ENCODE results near the gene KMT2E.

KMT2E gene

DNA sequence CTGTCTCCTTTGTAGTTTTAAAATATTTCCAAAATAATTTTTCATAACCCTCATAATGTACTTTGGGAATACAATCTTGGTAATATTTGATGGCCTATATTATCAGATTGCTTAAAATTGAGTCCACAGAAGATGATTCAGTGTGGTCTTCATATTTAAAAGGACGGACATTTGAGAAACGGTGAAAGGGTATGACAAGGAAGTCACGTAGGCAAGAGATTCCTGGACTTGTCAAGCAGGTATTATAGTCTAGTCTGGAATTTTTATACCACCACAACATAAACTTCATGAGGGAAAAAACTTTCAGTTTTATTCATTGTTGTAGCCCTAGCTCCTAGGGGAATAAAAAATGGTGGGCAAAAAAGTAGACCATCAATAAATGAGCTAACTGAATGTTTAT, 82.3 kb downstream of the KMT2E start:
- DNase-seq = no peak

DNA sequence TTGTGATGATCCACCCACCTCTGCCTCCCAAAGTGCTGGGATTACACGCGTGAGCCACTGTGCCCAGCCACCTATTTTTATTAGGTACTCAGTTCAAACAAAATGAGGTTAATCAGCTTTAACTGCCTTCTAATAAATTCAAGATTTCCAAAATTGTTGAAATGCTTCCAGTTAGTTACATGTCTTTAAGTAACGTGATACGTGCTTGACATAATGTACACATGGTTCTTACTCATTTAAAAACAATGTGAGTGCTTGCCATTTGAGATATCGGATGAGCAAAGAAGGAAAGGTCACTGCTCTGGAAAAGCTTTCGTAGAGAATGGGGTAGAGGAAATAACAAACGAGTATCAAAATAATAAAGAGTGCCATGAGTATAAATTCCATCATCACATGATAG, 83.6 kb downstream of the KMT2E start:
- DNase-seq = peak; percentile 70

DNA sequence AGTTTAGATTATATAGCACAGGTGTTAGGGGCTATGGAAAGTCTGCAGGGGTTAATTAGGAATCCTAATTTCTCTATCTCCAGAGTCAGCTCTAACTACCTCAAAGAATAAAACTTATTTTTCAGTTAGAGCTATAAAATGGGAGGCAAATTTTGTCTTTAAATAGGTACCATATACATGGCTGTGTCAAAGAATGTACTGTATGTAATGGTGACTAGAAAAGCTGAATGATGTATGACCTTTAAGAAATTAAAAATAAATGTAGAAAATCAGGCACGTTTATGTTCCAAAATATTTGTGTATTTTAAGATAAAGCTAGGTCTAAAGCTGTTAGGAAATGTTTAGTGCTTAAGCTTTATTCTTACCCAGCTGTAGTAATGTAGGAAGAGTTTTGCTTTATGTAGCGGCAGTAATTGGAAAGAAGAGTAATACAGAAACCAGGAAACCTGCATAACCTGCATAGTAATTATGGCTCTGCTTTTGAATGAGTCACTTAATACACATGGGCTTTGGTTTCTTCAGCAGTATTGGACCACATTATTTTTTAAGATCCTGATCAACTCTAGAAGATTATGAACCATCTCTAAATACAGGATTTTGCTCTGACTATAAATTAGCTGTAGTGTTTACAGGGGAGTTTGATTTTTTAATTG, 85.0 kb downstream of the KMT2E start:
- DNase-seq = no peak

DNA sequence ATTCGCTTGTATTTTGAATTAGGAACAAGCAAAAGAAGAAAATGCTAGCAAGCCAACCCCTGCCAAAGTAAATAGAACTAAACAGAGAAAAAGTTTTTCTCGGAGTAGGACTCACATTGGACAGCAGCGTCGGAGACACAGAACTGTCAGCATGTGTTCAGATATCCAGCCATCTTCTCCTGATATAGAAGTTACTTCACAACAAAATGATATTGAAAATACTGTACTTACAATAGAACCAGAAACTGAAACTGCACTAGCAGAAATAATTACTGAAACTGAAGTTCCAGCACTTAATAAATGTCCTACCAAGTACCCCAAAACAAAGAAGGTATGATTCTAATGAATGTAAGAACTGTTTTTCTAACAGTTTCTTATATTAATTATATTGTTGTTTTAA, 87.9 kb downstream of the KMT2E start:
- no peak for DNase-seq

DNA sequence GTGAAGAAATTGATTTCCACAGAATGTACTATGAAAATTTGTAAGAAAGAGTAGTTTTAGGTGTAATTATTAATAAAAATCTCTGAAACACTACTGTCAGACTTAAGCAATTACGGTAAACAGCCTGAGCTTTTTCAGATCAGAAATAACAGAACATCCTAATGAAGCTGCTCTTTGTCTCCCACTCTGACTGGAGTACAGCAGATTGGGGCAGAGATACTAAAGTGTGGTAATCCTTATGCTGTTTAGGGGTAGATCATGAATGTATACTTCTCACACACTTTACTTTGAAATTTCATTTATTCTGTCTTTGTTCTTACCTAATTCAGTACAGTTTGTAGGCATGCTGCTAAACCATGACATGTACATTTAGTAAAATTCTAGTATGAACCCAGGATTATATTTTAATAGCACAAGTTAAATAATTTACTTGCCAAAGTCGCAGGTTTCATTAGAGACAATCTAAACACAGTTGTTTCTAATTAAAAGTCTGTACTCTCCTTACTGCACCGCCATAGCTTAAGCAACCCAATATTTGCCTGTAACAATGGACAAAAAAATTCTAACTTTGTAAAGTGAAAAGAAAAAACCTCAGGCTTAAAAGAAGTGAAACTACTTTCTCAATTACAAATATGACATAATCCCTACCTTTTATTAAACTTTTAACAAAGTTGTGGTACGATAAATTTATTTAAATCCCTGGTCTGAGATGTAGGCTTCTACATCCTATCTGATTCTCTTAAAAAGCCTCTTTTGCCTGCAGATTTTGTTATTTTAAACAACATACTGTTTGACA, 88.8 kb downstream of the KMT2E start:
- no peak for DNase-seq

DNA sequence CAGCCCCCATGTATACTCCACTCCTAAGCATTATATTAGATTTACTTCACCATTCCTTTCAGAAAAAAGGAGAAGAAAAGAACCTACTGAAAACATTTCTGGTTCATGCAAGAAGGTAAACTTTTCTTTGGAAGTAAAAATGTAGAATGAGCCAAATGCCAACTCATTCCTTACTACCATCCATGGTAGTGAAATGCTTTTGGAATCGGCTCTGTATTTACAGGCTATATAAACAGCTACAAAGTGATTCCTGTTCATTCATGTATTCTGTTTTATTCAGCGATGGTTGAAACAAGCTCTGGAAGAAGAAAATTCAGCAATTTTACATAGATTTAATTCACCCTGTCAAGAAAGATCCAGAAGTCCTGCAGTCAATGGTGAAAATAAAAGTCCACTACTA, 91.6 kb downstream of the KMT2E start:
- DNase-seq = no peak

DNA sequence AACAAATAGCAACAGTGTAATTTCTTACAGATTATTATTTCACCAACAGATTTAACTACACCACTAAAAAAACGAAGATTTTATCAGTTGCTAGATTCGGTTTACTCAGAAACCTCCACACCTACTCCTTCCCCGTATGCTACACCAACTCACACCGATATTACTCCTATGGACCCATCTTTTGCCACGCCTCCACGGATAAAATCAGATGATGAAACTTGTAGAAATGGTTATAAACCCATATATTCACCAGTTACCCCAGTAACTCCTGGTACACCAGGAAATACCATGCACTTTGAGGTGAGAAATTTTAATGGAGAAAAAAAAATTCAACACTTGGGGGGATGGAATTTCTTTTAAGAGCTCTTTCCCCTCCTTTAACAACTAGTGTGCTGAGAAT, 92.5 kb downstream of the KMT2E start:
- DNase-seq = no peak

DNA sequence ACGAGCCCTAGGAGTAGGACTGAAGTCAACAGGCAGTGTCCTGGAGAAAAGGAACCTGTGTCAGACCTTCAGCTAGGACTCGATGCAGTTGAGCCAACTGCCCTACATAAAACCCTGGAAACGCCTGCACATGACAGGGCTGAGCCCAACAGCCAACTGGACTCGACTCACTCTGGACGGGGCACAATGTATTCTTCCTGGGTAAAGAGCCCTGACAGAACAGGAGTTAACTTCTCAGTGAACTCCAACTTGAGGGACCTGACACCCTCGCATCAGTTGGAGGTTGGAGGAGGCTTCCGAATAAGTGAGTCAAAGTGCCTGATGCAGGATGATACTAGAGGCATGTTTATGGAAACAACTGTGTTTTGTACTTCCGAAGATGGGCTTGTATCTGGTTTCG, 93.5 kb downstream of the KMT2E start:
- DNase-seq = no peak

DNA sequence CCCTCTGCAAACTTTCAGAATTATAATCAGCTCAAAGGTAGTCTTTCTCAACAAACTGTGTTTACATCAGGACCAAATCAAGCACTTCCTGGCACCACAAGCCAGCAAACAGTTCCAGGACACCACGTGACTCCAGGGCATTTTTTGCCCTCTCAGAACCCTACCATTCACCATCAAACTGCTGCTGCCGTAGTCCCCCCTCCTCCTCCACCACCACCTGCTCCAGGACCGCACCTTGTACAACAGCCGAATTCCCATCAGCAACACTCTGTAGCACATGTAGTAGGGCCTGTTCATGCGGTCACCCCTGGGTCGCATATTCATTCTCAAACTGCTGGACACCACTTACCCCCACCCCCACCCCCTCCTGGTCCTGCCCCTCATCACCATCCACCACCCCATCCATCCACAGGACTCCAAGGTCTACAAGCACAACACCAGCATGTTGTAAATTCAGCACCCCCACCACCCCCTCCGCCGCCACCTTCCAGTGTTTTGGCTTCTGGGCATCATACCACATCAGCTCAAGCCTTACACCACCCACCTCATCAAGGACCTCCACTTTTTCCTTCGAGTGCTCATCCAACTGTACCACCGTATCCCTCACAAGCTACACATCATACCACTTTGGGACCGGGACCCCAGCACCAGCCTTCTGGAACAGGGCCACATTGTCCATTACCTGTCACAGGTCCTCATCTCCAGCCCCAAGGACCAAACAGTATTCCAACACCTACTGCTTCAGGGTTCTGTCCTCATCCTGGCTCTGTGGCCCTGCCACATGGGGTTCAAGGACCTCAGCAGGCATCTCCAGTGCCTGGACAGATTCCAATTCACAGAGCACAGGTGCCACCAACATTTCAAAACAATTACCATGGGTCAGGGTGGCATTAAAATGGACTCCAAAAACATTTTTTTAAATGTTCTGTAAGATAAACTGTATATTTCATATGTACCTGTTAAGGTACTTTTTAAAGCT, 98.7 kb downstream of the KMT2E start:
- DNase-seq = no peak

DNA sequence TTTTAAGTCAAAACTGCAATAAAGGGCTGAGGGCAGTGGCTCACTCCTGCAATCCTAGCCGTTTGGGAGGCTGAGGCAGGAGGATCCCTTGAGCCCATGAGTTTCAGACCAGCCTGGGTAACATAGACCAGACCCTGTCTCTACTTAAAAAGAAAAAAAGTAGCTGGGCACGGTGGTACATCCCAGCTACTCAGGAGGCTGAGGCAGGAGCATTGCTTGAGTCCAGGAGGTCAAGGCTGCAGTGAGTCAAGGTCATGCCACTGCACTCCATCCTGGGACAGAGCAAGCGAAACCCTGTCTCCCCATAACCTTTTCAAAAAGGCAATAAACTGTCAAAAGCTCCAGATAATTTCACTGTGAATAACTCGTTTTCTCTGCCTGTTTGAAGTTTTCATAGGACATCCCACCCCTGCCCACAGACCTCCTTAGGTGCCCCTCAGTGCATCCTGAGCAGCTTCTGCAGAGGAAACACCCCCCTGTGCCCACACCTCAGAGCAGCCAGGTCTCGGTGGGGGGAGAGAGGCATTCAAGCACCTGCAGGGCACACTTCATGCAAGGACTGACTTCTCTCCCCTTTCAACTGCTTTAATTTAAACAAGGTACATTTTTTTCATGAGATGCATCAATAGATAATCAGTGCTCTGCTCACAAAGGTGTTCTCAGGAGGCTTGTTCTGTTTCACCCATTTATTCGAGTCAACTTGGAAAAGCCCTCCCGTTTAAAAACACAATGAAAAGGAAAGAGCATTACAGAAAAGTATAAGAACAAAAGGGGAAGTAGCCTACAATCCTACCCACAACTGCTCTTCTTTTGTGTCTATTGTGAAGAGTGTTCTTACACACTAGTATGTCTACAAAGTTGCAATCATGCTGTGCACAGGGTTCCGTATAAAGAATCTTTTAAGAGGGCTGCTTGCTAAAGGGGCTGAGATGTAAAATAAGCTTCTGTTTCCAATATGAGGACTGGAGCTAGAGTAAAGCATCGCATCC, 104.9 kb downstream of the KMT2E start:
- no peak for DNase-seq

DNA sequence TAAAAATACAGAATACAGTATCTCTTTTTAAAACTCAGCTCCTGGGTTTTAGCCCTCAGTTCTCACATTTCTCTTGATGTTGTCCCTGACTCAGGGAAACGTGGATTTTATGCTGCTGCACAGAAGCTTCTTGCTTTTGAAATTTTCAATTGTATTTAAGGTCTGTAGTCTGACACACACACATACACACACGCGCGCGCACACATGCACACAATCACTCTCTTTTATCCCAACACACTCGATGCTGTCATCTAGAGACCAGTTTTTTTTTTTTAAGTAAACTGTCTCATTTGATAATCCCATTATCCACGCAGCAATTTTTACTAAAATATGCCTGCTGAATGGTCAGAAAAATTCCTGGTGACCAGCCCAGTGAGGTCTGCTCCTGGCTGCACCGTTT, 108.6 kb downstream of the KMT2E start:
- DNase-seq = no peak

DNA sequence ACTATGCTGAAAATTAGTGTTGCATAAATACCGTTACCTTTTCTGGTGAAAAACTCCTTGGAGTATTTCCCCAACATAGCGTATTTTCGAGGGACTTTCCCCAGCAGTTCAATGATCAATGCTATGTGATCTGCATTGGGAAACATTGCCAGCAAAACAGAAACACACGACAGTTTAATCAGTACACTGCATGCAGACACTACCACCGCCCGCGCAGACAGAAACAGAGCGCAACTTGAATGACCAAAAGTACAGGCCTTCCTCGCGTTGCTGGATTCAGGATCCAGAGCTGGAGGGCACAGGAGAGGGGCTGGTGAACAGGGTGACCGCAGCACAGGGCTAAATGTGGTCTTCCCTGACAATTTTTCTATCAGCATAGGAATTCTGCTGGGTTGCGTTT, 111.7 kb downstream of the KMT2E start:
- DNase-seq = no peak

DNA sequence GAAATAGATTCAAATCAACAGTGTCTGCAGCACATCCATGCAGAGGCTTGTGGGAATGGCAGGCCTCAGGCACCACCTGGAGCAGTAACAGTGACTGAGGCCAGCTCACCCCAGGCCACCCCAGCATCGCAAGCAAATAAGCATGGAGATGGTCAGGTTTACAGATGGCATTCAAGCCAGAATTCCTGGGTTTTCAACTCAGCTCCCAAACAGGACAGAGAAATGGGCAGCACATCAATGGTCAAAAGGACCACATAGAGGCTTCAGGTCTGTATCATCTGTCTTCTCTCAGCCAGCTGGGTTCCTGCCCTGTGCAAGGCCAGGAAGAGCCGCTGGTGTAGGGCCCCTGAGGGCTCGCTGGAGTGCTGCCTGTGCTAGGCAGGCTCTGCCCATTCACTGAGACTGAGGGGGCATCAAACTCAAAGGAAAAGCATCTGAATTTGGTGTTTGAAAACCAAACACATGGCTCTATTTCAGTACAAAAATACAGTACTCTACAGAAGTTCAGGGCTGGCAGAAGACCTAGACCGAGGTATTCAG, 112.5 kb downstream of the KMT2E start:
- no peak for DNase-seq

DNA sequence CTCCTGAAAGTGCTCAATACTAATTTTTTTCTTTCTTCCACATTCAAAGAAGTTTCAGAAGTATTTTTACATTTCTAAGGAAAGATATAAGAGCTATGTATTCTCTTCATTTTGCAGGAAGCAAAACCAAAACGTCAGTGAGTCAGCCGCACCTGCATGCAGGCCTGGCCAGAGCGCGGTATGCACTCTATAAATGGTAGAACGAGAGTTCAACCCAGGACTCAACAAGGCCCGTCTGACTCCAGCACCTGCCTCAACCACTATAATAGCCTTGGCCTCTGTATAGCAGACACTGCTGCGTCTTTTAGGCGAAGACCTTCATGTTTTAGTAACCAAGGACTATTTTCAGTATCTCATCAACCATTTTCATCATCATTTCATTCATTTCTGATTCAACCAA, 113.2 kb downstream of the KMT2E start:
- DNase-seq = no peak

DNA sequence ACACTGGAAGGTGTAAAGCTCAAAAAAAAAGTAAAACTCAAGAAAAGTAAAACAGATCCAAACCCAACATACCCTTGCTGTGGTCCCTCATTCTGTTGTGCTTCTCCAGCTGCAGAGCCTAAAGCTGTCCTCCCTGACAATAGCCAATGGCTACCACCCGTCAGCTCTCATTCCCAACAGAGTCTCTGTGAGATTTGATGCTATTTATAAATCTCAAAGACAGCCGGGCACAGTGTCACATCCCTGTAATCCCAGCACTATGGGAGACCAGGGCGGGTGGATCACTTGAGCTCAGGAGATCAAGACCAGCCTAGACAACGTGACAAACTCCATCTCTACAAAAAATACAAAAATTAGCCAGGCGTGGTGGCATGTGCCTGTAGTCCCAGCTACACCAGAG, 116.0 kb downstream of the KMT2E start:
- no peak for DNase-seq

DNA sequence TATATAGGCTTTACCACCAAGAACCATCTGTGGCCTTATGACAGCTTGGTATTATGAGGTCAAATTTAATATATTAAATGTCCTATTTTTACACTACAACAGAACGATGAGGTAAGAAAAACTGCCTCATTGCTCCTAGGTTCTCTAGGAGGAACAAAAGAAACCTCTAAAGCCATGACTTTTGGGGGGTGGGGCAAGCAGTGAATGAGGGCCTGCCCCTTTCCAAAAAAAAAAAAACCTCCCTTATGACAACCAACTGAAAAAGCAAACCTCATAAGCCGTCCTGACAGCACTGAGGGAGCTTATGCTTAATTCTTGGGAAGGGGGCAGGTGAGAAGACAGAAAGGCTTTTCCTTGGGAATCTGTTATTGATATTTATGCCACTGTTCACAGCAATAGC, 116.6 kb downstream of the KMT2E start:
- no peak for DNase-seq

DNA sequence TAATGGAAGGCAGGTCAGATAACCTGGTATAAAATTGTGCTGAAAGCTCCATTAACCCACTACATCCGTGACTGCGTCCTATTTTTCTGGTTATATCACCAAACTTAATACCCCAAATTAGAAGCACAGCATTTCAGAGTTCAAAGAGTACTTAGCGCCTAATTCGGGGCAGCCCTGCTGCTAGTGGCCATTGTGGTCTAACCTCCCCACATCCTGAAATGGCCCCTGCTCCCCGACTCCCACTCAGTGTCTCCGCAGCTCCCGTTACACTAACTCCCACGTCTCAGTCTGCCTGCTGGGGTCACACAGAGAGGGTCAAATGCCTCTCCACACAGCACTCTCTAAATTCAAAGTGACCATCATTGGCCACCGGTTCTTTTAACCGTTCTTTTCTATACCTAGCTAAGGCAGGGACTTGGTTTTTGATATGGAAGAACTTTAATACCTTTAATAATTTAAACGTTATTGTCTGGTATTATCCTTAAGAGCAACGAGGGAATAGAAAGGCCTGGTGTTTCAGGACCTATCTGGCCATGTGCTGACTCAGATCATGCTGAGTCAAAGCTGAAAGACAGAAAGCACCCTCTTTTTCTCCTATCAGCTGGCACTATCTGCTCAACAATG, 117.1 kb downstream of the KMT2E start:
- DNase-seq = no peak

DNA sequence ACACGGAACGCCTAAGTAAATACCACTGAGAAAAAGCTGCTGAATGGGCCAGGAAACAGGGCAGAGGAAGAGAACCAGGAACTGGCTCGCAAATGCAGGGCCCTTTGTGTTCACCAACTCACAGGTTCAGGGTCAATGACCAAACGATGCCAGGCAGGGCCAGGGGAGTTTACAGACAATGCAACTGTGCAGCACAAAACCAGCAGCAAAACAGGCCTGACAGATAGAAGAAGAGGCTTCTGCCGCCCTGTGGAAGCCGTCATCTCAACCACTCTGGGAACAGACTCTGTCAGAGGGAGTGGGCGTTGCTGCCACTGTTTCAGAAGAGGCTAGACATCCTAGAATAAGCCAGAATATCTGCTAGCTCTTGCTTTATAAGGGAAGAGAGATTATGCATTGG, 117.9 kb downstream of the KMT2E start:
- DNase-seq = no peak

DNA sequence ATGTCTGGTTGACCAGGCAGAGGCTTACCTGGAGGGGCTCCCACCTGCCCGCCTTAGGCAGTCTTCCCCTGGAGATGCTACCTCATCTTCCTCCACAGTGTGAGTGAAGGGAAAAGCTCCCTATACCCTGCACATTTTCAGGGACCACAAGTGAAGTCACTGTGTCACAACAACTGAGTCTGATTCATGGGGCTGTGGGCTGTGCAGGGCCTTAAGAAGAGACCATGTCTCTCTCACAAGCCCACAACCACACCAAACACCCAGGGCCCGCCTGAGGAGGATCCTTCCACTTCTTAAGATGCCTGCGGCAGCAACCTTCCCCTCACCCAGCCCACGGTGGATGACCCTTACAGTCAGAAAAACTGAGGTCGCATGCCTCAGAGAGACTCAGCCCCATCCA, 118.3 kb downstream of the KMT2E start:
- no peak for DNase-seq

DNA sequence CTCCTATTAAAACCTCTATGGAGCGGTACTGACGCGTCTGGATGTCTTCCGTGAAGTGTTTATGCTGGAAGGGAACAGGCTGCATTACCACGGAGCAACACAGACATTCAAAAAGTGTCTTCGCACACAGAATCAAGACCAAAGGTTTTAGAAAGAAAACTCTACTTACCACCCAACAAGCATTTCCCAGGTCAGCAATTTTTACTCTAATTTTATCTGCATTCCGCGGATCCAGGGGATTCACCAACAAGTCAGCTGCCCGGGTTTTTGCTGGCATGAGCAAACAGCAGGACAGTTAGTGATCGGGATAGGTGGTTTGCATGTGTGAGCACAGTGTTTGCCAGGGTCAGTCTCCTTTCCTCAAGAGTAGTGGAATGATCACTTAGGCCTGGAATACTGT, 118.8 kb downstream of the KMT2E start:
- DNase-seq = no peak

DNA sequence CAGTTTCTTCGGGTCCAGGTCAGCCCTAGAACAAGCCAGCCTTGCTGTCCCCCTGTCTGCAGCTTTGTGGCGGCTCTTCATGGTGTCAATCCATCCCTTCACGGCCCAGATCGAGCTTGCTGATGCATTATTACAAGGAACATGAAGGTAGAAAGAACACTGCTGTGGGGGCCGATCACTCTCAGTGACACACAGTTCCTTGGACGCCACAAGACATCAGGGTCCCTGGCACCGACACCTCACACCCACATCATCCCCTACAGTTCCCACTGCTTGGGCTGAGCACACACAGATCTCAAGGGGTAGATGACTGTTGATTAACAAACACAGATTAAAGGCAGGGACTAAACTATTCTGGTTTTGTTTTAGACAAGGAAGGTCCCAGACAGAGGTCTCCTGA, 119.4 kb downstream of the KMT2E start:
- no peak for DNase-seq

Data from amniotic stem cell (primary cell).